ENCODE results near the gene SMC1A. TPM values are rescaled to one million over a fixed set of nuclear protein-coding genes. Genes with fewer than 3 reads are reported as not detected.

SMC1A gene
- total RNA-seq, 4 donors from 2014 or later, result 35.5 to 119 (median 39.7) TPM

- Histone ChIP-seq H3K27ac (no peak overlapping the region), H3K4me3 (no peak overlapping the region), H3K4me1 (no peaks in the 10 kb centered on the region), H3K9me3 (no peaks in the 10 kb centered on the region), H3K36me3 (no peaks in the 10 kb centered on the region), H3K27me3 (no peaks in the 10 kb centered on the region)
- TF ChIP-seq POLR2A (IDR thresholded peaks at IDR 0.05) (no peak), CTCF (IDR thresholded peaks at IDR 0.05) (no peak)
- no peak for DNase-seq
Observed at GRCh38 chrX:53332204-53332603, 90.2 kb downstream of the SMC1A start.

DNA sequence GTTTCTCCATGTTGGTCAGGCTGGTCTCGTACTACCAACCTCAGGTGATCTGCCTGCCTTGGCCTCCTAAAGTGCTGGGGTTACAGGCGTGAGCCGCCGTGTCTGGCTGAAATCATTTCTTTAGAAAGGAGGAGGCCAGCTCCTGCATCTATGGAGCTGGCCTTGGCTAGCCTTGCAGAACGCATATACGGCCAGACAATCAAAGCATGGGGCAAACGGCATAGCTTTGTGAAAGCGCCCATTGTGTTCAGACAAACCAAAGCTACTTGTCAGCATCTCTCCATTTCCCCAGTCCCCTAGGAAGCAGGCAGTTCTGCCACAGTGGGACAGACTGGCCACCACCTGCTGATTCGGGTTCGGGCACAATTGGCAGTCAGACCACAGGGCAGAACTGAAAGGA, 92.1 kb downstream of the SMC1A start:
- Histone ChIP-seq H3K27me3 (no peaks in the 10 kb centered on the region), H3K4me1 (no peaks in the 10 kb centered on the region), H3K36me3 (no peaks in the 10 kb centered on the region), H3K9me3 (no peaks in the 10 kb centered on the region), H3K4me3 (no peak overlapping the region), H3K27ac (no peak overlapping the region)
- TF ChIP-seq CTCF (IDR thresholded peaks at IDR 0.05), result no peak
- no peak for TF ChIP-seq POLR2A (IDR thresholded peaks at IDR 0.05)
- DNase-seq, result no peak

GRCh38 chrX:53324803-53325202, 97.7 kb downstream of the SMC1A start:
- Histone ChIP-seq H3K4me3 (no peak overlapping the region), H3K36me3 (no peaks in the 10 kb centered on the region), H3K27ac (no peak overlapping the region), H3K4me1 (peaks cover 0 to 8% (median 2%) of the 10 kb centered on the region in 4 donors), H3K9me3 (no peaks in the 10 kb centered on the region), H3K27me3 (peaks cover 0 to 4% of the 10 kb centered on the region in 2 donors)
- TF ChIP-seq CTCF (IDR thresholded peaks at IDR 0.05), result no peak
- no peak for TF ChIP-seq POLR2A (IDR thresholded peaks at IDR 0.05)
- DNase-seq, result no peak

Small RNAs within 50 kb of the gene (small RNA-seq; reads per million reads assigned to genes)
- gene AC245102.2 (0 reads per million in 2 donors), gene MIR6857 (0 reads per million in 2 donors), gene RF00019 (0 reads per million in 2 donors), gene VTRNA3-1P (0 reads per million in 2 donors)

Other genes starting within 250 kb of the SMC1A start
- gene KDM5C, start 197.4 kb downstream of the SMC1A start, total RNA-seq, result 100 to 1,000 TPM in 3 of 4 donors, 10 to 100 TPM in 1; 77.4 to 176 (median 137) TPM
- 10 to 100 TPM; 20.6 to 77.9 (median 48.3) TPM for gene IQSEC2, start 141.1 kb downstream of the SMC1A start, total RNA-seq
- 1 to 10 TPM in 1 of 4 donors, not detected in 3; 1.0 TPM for gene RIBC1, start 219 bp upstream of the SMC1A start, total RNA-seq
- gene HSD17B10, start 11.7 kb upstream of the SMC1A start, total RNA-seq, result 10 to 100 TPM; 34.7 to 63.5 (median 44.4) TPM